GM21367 (cell line): ENCODE measurements around the gene LMO4.

Experiments used
- ATAC-seq: cut with Tn5 transposase; IDR thresholded peaks from one replicate; pipeline ENCODE4 v1.9.1; 2021; ENCODE audit not compliant: unreplicated experiment

The LMO4 gene

GRCh38 chr1:87328272-87329050 lies at the start of gene LMO4:
Gene LMO4 (plus strand): TSS chr1:87328880. CDS start chr1:87332016, 3,136 bp downstream.
- ATAC-seq: peak; percentile 81

- ATAC-seq: no peak
Measured at GRCh38 chr1:87279536-87279875, 49.2 kb upstream of the LMO4 start.

GRCh38 chr1:87279966-87280535 lies 48.6 kb upstream of the LMO4 start:
- ATAC-seq: no peak

- no peak for ATAC-seq
Measured at GRCh38 chr1:87284456-87285240, 44.0 kb upstream of the LMO4 start.

GRCh38 chr1:87291107-87291506 lies 37.6 kb upstream of the LMO4 start:
- no peak for ATAC-seq

- ATAC-seq: peak; percentile 53
Measured at GRCh38 chr1:87292684-87293493, 35.8 kb upstream of the LMO4 start.

GRCh38 chr1:87294633-87295032 lies 34.0 kb upstream of the LMO4 start:
- ATAC-seq: no peak

GRCh38 chr1:87295445-87296110 lies 33.1 kb upstream of the LMO4 start:
- no peak for ATAC-seq

- ATAC-seq: no peak
Measured at GRCh38 chr1:87296206-87296605, 32.5 kb upstream of the LMO4 start.

GRCh38 chr1:87299661-87300060 lies 29.0 kb upstream of the LMO4 start:
- no peak for ATAC-seq

- no peak for ATAC-seq
Measured at GRCh38 chr1:87300628-87301027, 28.1 kb upstream of the LMO4 start.

- ATAC-seq: no peak
Measured at GRCh38 chr1:87305151-87305550, 23.5 kb upstream of the LMO4 start.

GRCh38 chr1:87305762-87306161 lies 22.9 kb upstream of the LMO4 start:
- no peak for ATAC-seq

GRCh38 chr1:87307306-87307705 lies 21.4 kb upstream of the LMO4 start:
- no peak for ATAC-seq

- ATAC-seq: no peak
Measured at GRCh38 chr1:87307931-87308330, 20.7 kb upstream of the LMO4 start.

GRCh38 chr1:87314091-87314490 lies 14.6 kb upstream of the LMO4 start:
- no peak for ATAC-seq

GRCh38 chr1:87318056-87318650 lies 10.5 kb upstream of the LMO4 start:
- peak; percentile 79 for ATAC-seq

- no peak for ATAC-seq
Measured at GRCh38 chr1:87318806-87319205, 9.9 kb upstream of the LMO4 start.

- no peak for ATAC-seq
Measured at GRCh38 chr1:87325982-87326738, 2.5 kb upstream of the LMO4 start.
